ENCODE measurements around the gene PGAM2. TPM values are rescaled to one million over a fixed set of nuclear protein-coding genes. Genes with fewer than 3 reads are reported as not detected.

The PGAM2 gene
- total RNA-seq, 1 donor from 2014 or later, result not detected

GRCh38 chr7:44085546-44085945 lies 20.2 kb upstream of the PGAM2 start:
- no peak for DNase-seq (ENCODE audit: low read depth in 2 of 2)

- DNase-seq (ENCODE audit: low read depth in 2 of 2), result no peak
These were observed 19.3 kb upstream of the PGAM2 start for GRCh38 chr7:44084701-44085100.

DNA sequence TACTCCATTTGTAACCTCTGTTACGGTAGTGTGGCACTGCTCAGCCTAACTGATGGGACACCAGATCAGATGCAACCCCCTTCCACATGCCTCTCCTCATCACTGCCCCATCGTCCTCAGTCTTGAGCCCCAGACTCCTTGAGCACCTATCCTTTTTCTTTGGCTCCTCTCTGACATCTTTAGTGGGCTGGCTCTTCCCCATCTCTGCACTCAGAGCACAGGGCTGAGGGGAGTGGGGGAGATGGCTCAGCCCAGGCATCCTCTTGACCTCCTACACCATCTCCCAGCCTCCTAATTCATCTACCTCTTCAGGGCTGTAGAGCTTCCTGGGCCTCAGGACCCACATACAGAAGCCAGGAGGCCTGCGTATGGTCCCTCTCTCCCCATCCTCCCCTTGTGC lies 18.4 kb upstream of the PGAM2 start:
- no peak for DNase-seq (ENCODE audit: low read depth in 2 of 2)

DNA sequence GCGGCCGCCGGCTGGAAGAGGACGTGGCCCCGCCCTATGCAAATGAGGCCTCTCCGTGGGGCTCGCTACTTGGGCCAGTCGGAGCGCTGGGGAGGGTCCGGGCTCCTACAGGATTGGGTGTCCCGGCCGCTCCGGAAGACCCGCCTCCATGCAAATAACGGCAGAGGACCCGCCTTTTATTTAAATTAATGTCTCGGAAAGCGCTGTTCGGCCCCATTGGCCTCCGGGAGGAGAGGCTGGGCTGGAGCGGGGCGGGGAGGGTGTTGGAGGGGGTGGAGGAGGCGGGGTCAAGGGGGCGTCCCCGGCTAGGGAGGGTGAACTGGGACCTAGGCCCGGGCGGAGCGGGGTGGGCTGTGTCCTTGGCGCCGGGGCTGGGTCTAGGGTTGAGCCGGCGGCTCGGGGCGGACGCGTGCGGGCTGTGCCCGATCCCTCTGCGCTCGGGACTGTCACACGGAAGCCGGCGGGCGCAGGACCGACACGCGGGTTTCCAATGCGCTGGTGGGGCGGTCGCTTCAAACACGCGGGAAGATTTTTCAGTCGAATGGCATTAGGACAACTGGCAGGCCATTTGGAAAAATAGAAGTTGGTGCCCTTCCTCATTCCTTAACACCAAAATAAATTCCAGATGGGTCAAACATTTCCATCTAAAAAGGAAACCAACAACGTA lies 17.3 kb upstream of the PGAM2 start:
- peak; percentile 96 to 99 for DNase-seq (ENCODE audit: low read depth in 2 of 2)

DNA sequence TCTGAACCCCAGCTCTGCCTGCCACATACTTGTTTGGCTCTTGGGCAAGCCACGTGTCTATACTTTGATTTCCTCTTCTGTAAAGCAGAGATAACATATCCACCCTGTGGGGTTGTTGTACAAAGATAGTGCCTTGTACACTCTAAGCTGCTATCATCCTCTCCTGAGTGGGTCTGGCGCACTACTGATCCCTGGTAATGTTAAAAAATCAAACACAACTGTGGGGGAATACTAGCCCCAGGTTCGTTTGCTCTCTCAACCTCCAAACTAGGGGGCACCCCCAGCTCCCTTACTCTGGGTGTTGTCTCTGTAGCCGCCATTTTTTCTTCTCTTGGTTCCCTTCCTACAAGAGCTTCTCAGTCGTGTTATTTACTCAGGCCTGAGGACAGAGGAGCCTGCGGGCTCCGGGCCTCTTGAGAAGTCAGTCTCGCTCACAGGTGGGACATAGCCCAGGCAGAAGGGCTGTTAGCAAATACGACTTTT lies 15.9 kb upstream of the PGAM2 start:
- no peak for DNase-seq (ENCODE audit: low read depth in 2 of 2)

- no peak for DNase-seq (ENCODE audit: low read depth in 2 of 2)
These were observed 15.4 kb upstream of the PGAM2 start for GRCh38 chr7:44080686-44081265.

DNA sequence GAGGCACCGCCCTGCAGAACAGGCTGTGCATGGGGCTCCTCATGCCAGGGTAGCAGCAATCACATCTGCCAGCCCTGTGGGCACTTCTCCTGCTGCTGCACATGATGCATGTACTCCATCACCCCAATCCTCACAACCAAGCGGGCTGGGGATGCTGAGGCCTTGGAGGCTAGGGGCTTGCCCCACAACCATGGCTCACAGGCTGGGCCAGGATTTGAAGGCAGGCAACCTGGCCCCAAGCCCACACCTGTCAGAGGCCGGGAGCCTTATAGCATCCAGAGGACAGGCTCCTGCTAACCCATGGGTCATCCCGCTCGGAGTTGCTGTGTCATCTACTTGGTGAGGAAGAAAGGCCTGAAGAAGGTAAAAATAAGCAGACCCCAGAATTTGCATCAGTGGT lies 14.8 kb upstream of the PGAM2 start:
- no peak for DNase-seq (ENCODE audit: low read depth in 2 of 2)

DNA sequence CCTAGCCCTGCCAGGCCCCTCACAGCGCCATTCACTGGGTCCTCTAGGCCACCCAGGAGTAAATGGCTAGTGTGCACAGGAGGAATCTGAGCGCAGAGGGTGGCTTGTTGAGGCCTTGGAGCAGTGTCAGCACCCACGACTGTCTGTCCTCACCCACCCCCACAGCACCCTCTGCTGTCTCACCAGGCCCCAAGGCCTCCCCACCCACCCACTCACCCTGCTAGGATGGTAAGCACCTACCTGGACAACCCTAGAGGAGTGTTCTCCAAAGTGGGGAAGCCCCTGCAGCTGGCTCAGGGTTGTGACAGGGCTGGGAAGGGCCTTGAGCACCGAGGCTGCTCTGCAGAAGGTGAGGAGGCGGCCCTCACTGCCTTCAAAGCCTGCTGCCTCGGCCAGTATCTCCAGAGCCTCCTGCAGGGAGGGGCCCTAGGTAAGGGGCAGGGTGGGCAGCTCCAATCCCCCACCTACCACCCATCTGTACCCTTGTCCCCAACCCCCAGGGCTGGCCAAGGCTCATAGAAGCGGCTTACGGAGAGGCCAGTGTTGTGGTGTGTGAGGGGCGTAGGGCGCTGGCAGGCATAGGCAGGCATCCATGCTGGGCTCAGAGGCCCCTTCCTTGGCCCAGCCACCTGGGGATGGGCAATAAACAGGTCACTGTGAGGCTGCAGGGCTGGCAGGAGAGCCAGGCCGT lies 14.1 kb upstream of the PGAM2 start:
- no peak for DNase-seq (ENCODE audit: low read depth in 2 of 2)

DNA sequence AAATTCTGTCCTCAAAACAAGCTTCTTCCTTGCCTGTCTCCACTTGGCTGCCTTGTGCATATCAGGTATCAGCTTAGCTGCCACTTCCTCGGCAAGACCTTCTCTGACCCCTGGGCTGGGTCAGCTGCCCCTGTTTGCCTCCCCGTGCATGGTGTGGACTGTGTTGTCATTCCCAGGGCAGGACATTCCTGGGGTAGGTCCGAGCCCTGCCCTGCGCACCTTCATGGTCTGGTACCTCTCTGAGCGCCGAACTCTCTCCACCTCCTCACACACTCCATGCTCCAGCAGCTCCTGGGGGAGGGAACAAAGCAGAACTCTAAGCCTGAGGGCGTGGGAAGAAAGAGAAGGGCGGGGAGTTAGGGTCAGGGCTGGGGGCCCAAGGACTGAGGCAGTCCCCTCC lies 13.2 kb upstream of the PGAM2 start:
- DNase-seq (ENCODE audit: low read depth in 2 of 2), result no peak

GRCh38 chr7:44077681-44078091 lies 12.3 kb upstream of the PGAM2 start:
- DNase-seq (ENCODE audit: low read depth in 2 of 2), result no peak

DNA sequence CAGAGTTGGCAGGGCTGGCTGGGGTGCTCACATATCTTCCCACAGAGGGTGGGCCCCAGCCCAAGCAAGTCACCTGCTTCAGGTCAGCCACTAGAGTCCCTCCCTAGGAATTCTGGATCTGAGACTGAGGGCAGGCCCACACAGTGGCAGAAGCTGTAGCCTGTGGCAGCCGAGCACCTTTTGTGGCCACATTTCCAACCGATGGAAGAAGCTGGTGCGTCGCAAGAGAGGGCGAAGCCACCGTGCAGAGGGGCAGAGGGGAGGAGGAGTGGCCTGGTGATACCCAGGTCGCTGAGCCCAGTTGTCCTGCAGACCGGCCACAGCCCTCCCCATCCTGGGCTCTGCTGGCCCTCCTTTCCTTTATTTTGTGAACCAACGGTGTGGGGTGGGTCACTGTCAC lies 11.7 kb upstream of the PGAM2 start:
- no peak for DNase-seq (ENCODE audit: low read depth in 2 of 2)

DNA sequence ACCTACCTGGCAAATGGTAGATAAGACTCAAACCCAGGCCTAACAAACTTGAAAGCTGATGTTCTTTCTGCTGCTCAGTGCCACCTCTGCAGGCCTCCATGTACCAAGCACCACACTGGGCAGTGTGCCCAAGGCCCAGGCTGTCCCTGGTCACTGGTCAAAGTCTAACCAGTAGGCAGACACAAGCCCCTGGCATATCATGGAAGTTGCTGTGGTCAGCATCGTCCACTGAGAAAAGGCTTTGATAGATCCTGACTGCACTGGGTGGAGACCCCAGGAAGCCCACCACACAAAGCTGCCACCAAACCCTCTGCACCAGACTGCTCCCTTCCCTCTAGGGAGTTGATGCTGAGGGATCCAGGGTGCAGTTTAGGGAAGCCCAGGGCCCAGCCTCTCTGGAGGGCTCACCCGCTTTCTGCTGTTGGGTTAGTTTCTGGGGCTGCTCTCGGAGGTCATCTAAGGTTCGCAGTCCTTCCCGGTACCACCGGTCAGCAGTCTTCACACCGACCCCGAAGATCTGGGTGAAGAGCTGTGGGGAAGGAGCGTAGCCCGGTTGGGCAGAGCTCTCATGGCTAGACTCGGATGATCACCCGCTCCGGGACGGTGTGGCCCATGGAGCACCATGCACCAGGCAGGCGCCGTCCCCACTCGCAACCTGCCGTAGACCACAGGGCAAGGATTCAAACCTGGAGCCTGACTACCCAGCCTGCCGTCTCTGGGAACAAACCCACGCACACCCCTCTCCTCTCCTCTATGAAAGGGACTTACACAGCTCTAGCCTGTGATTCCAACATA lies 10.9 kb upstream of the PGAM2 start:
- no peak for DNase-seq (ENCODE audit: low read depth in 2 of 2)

GRCh38 chr7:44075296-44076075 lies 10.1 kb upstream of the PGAM2 start:
- DNase-seq (ENCODE audit: low read depth in 2 of 2), result no peak

DNA sequence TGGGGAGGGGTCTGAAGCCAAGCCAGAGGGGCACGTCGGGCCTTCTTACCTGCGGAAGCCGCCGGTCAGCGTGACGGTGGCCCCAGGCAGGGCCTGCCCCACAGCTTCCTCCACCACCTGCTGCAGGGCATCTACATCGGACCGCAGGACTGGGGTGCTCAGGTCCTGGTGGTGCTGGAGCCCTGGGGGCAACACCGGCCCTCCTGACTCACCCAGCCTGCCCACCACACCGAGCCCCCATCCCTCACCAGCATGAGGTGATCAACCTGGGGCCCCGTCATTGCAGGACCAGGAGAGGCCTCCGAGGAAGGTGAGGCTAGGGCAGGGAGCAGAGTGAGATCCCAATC lies 9.0 kb upstream of the PGAM2 start:
- DNase-seq (ENCODE audit: low read depth in 2 of 2), result no peak

GRCh38 chr7:44073664-44074348 lies 8.4 kb upstream of the PGAM2 start:
- DNase-seq (ENCODE audit: low read depth in 2 of 2), result peak; percentile 48 to 88

DNA sequence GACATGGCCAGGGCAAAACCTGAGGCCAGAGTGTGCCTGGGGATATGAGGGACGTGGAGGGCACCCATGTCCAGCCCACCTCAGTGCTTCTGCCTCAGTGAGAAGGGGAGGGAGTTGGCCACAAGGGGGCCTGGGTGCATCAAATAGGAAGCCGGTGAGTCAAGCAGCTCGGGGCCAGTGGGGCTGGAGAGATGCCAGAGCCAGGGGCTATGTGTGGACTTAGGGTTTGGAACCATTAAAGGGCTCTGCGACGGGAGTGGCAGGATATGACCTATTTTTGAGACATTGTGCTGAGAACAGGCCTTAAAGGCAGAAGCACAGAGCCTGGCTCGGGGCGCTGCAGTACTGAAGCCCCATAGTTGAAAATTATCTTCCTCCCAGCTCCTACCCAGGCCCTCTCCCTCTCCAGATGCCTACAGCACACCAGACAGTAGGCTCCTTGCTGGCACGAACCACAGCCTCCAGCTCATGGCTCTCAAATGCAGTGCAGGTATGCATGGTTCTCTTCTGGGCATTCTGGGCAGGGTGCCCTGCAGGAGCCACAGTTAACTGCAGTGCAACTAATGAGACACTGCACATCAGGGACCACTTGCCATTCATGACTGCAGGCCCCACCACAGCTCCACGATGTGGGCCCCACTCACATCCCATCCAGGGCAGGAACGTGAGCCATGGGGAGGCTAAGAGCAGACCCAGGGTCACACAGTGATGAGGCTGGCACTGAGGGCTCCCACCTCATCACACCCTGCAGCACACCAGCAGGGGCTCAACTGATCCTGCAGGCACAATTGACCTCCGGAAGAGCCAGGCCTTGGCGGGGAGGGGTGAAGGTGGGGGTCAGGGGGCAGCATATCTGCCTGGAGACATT lies 7.2 kb upstream of the PGAM2 start:
- DNase-seq (ENCODE audit: low read depth in 2 of 2), result peak; percentile 75 to 92

DNA sequence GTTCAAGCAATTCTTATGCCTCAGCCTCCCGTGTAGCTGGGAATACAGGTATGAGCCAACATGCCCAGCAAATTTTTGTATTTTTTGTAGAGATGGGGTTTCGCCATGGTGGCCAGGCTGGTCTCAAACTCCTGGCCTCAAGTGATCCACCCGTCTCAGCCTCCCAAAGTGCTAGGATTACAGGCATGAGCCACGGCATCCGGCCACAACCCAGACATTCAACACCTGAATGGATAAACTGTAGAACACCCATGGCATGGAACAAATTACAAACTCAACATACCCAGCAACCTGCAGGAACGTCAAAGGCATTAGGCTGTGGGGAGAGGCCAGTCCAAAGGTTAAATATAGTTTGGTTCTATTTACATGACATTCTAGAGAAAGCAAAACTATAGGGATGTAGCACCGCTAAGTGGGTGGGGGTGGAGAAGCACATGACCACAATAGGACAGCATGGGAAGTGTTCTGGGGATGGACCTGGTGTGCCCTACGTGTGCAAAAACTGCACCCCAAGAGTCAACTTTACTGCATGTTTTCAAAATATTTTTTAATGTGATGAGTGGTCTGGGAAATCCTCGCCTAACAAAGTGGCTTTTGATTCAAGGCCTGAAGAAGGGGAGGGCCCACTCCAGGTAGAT lies 6.5 kb upstream of the PGAM2 start:
- DNase-seq (ENCODE audit: low read depth in 2 of 2), result no peak

DNA sequence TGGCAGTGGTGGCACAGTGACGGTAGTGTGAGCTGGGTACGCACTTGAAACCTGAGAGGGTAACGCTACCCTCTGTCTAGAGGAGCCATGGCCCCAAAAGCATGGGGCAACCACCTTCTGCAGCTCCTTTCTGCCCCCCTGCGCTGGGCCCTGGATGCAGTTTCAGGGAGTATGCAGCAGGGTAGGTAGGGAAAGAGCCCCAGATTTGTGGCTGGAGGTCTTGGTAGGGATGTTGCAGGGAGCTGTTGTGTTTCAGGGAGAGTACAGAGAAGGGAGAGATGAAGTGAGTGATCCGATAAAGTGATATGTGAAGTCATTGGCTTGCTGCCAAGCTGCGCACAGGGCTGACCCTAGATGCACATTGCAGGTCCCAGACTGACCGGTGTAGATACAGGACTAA lies 2.7 kb upstream of the PGAM2 start:
- peak in 1 of 2 donors; percentile 23 for DNase-seq (ENCODE audit: low read depth in 2 of 2)

Data from dermis microvascular lymphatic vessel endothelial cell (primary cell).